ENCODE results near the gene NSMCE1. TPM values are rescaled to one million over a fixed set of nuclear protein-coding genes. Genes with fewer than 3 reads are reported as not detected.

NSMCE1 gene
- total and polyA plus RNA-seq, 8 donors = 48.6 to 71.7 (median 65.0) TPM

GRCh38 chr16:27316038-27316680 lies 47.6 kb upstream of the NSMCE1 start:
- ATAC-seq (no peak), DNase-seq (no peak)
- no peak for TF ChIP-seq CTCF (IDR thresholded peaks at IDR 0.05)
- Histone ChIP-seq H3K27ac (peak overlapping the region; percentile 98 to 100), H3K4me1 (peaks cover 48 to 79% of the 10 kb centered on the region in 2 donors), H3K9me3 (no peaks in the 10 kb centered on the region), H3K27me3 (no peaks in the 10 kb centered on the region), H3K4me3 (peak overlapping the region; percentile 81 to 95), H3K36me3 (peaks cover 0 to 15% of the 10 kb centered on the region in 2 donors)
- intact Hi-C loops (cut with DNase I) = loop anchor here in 1 of 2 donors (10.0 kb wide), 1 partner anchor 71 kb away; no protein-coding TSS in a partner anchor

- TF ChIP-seq CTCF (IDR thresholded peaks at IDR 0.05) = no peak
- no peaks in the 10 kb centered on the region for H3K27me3 ChIP-seq
- intact Hi-C loops (cut with DNase I) = loop anchor here in 1 of 2 donors (10.0 kb wide), 1 partner anchor 71 kb away; no protein-coding TSS in a partner anchor
- ATAC-seq = peak; percentile 22
- H3K36me3 ChIP-seq = peaks cover 0 to 15% of the 10 kb centered on the region in 2 donors
- H3K27ac ChIP-seq = peak overlapping the region; percentile 98 to 100
- peaks cover 42 to 72% of the 10 kb centered on the region in 2 donors for H3K4me1 ChIP-seq
- H3K9me3 ChIP-seq = no peaks in the 10 kb centered on the region
- peak overlapping the region; percentile 81 to 95 for H3K4me3 ChIP-seq
- peak in 2 of 4 donors; percentile 57 to 84 for DNase-seq
Observed at GRCh38 chr16:27315333-27316037, 46.9 kb upstream of the NSMCE1 start.

- no peak for TF ChIP-seq CTCF (IDR thresholded peaks at IDR 0.05)
- H3K27ac ChIP-seq = peak overlapping the region; percentile 98 to 100
- no peaks in the 10 kb centered on the region for H3K9me3 ChIP-seq
- H3K4me3 ChIP-seq = peak overlapping the region; percentile 81 to 95
- H3K36me3 ChIP-seq = peaks cover 0 to 10% of the 10 kb centered on the region in 2 donors
- ATAC-seq (no peak), DNase-seq (no peak)
- peaks cover 38 to 67% of the 10 kb centered on the region in 2 donors for H3K4me1 ChIP-seq
- no peaks in the 10 kb centered on the region for H3K27me3 ChIP-seq
- intact Hi-C loops (cut with DNase I) = loop anchor here in 1 of 2 donors (10.0 kb wide), 1 partner anchor 70 kb away; no protein-coding TSS in a partner anchor
Observed at GRCh38 chr16:27314986-27315332, 46.4 kb upstream of the NSMCE1 start.

GRCh38 chr16:27314161-27314723 lies 45.7 kb upstream of the NSMCE1 start:
- Histone ChIP-seq H3K36me3 (peaks cover 0 to 2% of the 10 kb centered on the region in 2 donors), H3K4me1 (peaks cover 38 to 60% of the 10 kb centered on the region in 2 donors), H3K27ac (peak overlapping the region; percentile 98 to 100), H3K27me3 (no peaks in the 10 kb centered on the region), H3K4me3 (peak overlapping the region; percentile 81 to 95), H3K9me3 (no peaks in the 10 kb centered on the region)
- intact Hi-C loops (cut with DNase I) = loop anchor here in 1 of 2 donors (10.0 kb wide), 1 partner anchor 69 kb away; no protein-coding TSS in a partner anchor
- no peak for TF ChIP-seq CTCF (IDR thresholded peaks at IDR 0.05)
- peak; percentile 52 to 78 (median 68) for DNase-seq
- ATAC-seq = peak; percentile 29
